OCI-LY1 (cell line): ENCODE data around the gene TGFBRAP1.

Experiments used
- CTCF ChIP-seq: fragments of 200-600 bp; sonication (generic), shearing (Covaris generic); IDR thresholded peaks from 2 replicates; pipeline ENCODE4 v1.5.1; 2017; ENCODE audit warnings: mild to moderate bottlenecking, antibody characterized with exemption, low read length, moderate library complexity, mixed read lengths
- EZH2 ChIP-seq: fragments of 200-600 bp; sonication (generic), shearing (Covaris generic); IDR thresholded peaks from 2 replicates; pipeline ENCODE4 v1.8.0; 2017; ENCODE audit warnings: borderline replicate concordance, mixed run types, mild to moderate bottlenecking, antibody characterized with exemption, low read length, moderate library complexity, mixed read lengths

GRCh38 chr2:105378276-105378840, 48.8 kb upstream of the TGFBRAP1 start:
- TF ChIP-seq CTCF (no peak), EZH2 (no peak)
